IMR-90 (cell line): ENCODE measurements around the gene INO80.
"Not testable (repeated sequence)": the region's sequence is repeated elsewhere in the genome, so short reads cannot be mapped to it uniquely, and the experiment has no call there.

Experiments
- BHLHE40 ChIP-seq: fragments of 150-350 bp; IDR thresholded peaks from 2 replicates; pipeline ENCODE4 v1.6.1; 2016; ENCODE audit warnings: mild to moderate bottlenecking, low read depth, low read length
- CEBPB ChIP-seq: IDR thresholded peaks from 2 replicates; pipeline ENCODE4 v1.6.1; 2012; ENCODE audit warnings: low read depth, low read length, improper control_type of control experiment
- FOS ChIP-seq: fragments of 150-350 bp; IDR thresholded peaks from 2 replicates; pipeline ENCODE4 v1.6.1; 2016; ENCODE audit warnings: low read depth, low read length
- MAZ ChIP-seq: IDR thresholded peaks from 2 replicates; pipeline ENCODE4 v1.6.1; 2012; ENCODE audit warnings: low read depth, mild to moderate bottlenecking, low read length, improper control_type of control experiment, moderate library complexity, borderline replicate concordance
- MXI1 ChIP-seq: IDR thresholded peaks from 2 replicates; pipeline ENCODE4 v1.6.1; 2012; ENCODE audit warnings: low read depth, mild to moderate bottlenecking, low read length, moderate library complexity, borderline replicate concordance
- POLR2A ChIP-seq: IDR thresholded peaks from 2 replicates; pipeline ENCODE4 v1.6.1; 2012; ENCODE audit warnings: mild to moderate bottlenecking, low read depth, low read length
- RAD21 ChIP-seq: IDR thresholded peaks from 2 replicates; pipeline ENCODE4 v1.6.1; 2012; ENCODE audit warnings: low read length, improper control_type of control experiment
- RCOR1 ChIP-seq: IDR thresholded peaks from 2 replicates; pipeline ENCODE4 v1.6.1; 2012; ENCODE audit warnings: mild to moderate bottlenecking, low read length, improper control_type of control experiment; ENCODE audit not compliant: insufficient replicate concordance
- RFX5 ChIP-seq: IDR thresholded peaks from 2 replicates; pipeline ENCODE4 v1.8.0; 2012; ENCODE audit warnings: low read depth, mild to moderate bottlenecking, low read length, moderate library complexity
- SMC3 ChIP-seq: fragments of 150-350 bp; IDR thresholded peaks from 2 replicates; pipeline ENCODE4 v1.6.1; 2016; ENCODE audit warnings: low read depth, mild to moderate bottlenecking, antibody characterized with exemption, low read length, moderate library complexity
- TF ChIP-seq, protein P1 (sequence below): conservative IDR thresholded peaks from 2 replicates; pipeline ENCODE4 v1.5.1; 2012; ENCODE audit warnings: mild to moderate bottlenecking, low read depth, low read length, improper control_type of control experiment
- TF ChIP-seq, protein P2 (sequence below): fragments of 150-350 bp; IDR thresholded peaks from 2 replicates; pipeline ENCODE4 v1.6.1; 2017; ENCODE audit warnings: mild to moderate bottlenecking, antibody characterized with exemption, low read length, low read depth
- TF ChIP-seq, protein P3 (sequence below): fragments of 150-350 bp; IDR thresholded peaks from 2 replicates; pipeline ENCODE4 v1.6.1; 2016; ENCODE audit warnings: low read depth, mild to moderate bottlenecking, low read length, moderate library complexity, borderline replicate concordance

DNA sequence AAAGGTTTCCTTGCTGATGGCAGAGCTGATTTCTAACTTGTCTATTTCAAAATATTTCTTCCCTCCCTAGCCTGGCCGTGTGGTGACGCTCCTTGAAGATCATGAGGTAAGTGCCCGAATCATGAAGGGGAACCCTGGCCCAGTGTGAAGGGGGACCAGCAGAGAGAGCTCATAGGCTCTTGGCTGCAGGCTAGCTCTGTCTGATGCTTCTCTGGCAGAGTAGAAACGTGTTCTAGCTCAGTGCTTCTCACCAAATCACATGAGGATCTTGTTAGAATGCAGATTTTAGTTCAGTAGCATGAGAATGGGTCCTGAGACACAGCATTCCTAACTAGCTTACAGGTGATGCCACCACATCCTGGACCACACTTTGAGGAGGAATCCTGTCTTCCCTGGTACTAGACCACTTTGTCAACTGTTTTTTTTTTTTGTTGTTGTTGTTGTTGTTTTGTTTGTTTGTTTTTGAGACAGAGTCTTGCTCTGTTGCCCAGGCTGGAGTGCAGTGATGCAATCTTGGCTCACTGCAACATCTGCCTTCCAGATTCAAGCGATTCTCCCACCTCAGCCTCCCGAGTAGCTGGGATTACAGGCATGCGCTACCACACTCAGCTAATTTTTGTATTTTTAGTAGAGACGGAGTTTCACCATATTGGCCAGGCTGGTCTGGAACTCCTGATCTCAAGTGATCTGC is 161.8 kb downstream of the INO80 start:
- not testable (repeated sequence) for TF ChIP-seq RCOR1, POLR2A, FOS, RAD21, CEBPB, MXI1, MAZ, RFX5, BHLHE40, SMC3
- TF ChIP-seq, protein P1, sequence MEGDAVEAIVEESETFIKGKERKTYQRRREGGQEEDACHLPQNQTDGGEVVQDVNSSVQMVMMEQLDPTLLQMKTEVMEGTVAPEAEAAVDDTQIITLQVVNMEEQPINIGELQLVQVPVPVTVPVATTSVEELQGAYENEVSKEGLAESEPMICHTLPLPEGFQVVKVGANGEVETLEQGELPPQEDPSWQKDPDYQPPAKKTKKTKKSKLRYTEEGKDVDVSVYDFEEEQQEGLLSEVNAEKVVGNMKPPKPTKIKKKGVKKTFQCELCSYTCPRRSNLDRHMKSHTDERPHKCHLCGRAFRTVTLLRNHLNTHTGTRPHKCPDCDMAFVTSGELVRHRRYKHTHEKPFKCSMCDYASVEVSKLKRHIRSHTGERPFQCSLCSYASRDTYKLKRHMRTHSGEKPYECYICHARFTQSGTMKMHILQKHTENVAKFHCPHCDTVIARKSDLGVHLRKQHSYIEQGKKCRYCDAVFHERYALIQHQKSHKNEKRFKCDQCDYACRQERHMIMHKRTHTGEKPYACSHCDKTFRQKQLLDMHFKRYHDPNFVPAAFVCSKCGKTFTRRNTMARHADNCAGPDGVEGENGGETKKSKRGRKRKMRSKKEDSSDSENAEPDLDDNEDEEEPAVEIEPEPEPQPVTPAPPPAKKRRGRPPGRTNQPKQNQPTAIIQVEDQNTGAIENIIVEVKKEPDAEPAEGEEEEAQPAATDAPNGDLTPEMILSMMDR = not testable (repeated sequence)
- TF ChIP-seq, protein P2, sequence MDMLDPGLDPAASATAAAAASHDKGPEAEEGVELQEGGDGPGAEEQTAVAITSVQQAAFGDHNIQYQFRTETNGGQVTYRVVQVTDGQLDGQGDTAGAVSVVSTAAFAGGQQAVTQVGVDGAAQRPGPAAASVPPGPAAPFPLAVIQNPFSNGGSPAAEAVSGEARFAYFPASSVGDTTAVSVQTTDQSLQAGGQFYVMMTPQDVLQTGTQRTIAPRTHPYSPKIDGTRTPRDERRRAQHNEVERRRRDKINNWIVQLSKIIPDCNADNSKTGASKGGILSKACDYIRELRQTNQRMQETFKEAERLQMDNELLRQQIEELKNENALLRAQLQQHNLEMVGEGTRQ = not testable (repeated sequence)
- TF ChIP-seq, protein P3, sequence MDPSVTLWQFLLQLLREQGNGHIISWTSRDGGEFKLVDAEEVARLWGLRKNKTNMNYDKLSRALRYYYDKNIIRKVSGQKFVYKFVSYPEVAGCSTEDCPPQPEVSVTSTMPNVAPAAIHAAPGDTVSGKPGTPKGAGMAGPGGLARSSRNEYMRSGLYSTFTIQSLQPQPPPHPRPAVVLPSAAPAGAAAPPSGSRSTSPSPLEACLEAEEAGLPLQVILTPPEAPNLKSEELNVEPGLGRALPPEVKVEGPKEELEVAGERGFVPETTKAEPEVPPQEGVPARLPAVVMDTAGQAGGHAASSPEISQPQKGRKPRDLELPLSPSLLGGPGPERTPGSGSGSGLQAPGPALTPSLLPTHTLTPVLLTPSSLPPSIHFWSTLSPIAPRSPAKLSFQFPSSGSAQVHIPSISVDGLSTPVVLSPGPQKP = not testable (repeated sequence)
